ENCODE results near the gene CNPY1. TPM values are rescaled to one million over a fixed set of nuclear protein-coding genes. Genes with fewer than 3 reads are reported as not detected.

CNPY1 gene
- total RNA-seq, 4 donors from 2014 or later: not detected

GRCh38 chr7:155538293-155538692, 8.1 kb downstream of the CNPY1 start:
- no peak for DNase-seq
- no peak overlapping the region for H3K4me3 ChIP-seq (replicated peaks in 1 of 3)
- intact Hi-C loops (cut with DNase I): no loop called here
- peaks cover 2 to 6% of the 10 kb centered on the region in 2 donors for H3K4me1 ChIP-seq
- H3K9me3 ChIP-seq: no peaks in the 10 kb centered on the region
- TF ChIP-seq CTCF (IDR thresholded peaks at IDR 0.05) (no peak), POLR2A (IDR thresholded peaks at IDR 0.05) (no peak)
- H3K36me3 ChIP-seq: no peaks in the 10 kb centered on the region
- H3K27ac ChIP-seq: no peak overlapping the region
- H3K27me3 ChIP-seq: no peaks in the 10 kb centered on the region
- 42 to 50% methylated on average over 4 to 9 of the region's 9 CpGs for WGBS, 2 donors

GRCh38 chr7:155536451-155536850, 9.9 kb downstream of the CNPY1 start:
- H3K4me3 ChIP-seq (replicated peaks in 1 of 3): no peak overlapping the region
- 74 to 79% methylated on average over 8 of the region's 8 CpGs for WGBS, 2 donors
- no peak for DNase-seq
- TF ChIP-seq CTCF (IDR thresholded peaks at IDR 0.05): no peak
- no peak for TF ChIP-seq POLR2A (IDR thresholded peaks at IDR 0.05)
- H3K9me3 ChIP-seq: no peaks in the 10 kb centered on the region
- H3K36me3 ChIP-seq: no peaks in the 10 kb centered on the region
- peaks cover 5 to 16% of the 10 kb centered on the region in 2 donors for H3K4me1 ChIP-seq
- intact Hi-C loops (cut with DNase I): no loop called here
- H3K27me3 ChIP-seq: peaks cover 3% of the 10 kb centered on the region
- no peak overlapping the region for H3K27ac ChIP-seq

DNA sequence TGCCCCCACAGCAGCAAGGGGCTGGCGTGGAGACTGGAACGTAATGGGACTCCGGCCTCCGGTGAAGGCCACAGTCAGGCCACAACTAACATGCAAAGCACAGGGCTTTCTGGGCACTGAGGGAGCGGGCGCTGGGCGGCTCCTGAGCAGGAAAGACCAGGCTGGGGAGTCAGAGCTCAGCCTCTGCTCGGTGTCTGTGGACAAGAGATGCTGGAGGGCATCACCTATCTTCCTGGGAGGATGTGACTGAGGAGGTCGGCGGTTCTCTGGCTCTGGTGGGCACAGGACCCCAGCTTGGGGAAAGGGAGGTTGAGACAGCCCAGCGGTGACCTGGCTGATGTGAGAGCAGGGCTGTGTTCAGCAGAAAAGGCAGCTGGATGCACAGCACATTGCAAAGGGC, 11.7 kb downstream of the CNPY1 start:
- Histone ChIP-seq H3K4me1 (peaks cover 5 to 18% of the 10 kb centered on the region in 2 donors), H3K27ac (no peak overlapping the region), H3K4me3 (replicated peaks in 1 of 3) (no peak overlapping the region), H3K36me3 (no peaks in the 10 kb centered on the region), H3K27me3 (peaks cover 3% of the 10 kb centered on the region), H3K9me3 (no peaks in the 10 kb centered on the region)
- intact Hi-C loops (cut with DNase I): no loop called here
- 69 to 80% methylated on average over 8 to 10 of the region's 11 CpGs for WGBS, 2 donors
- no peak for DNase-seq
- no peak for TF ChIP-seq POLR2A (IDR thresholded peaks at IDR 0.05)
- TF ChIP-seq CTCF (IDR thresholded peaks at IDR 0.05): no peak

GRCh38 chr7:155533827-155534690, 12.3 kb downstream of the CNPY1 start:
- WGBS, 2 donors: 26 to 35% methylated on average over 21 to 22 of the region's 27 CpGs
- TF ChIP-seq CTCF (IDR thresholded peaks at IDR 0.05) (peak in 1 of 6 experiments; percentile 40), POLR2A (IDR thresholded peaks at IDR 0.05) (no peak)
- no peaks in the 10 kb centered on the region for H3K36me3 ChIP-seq
- no peak overlapping the region for H3K4me3 ChIP-seq (replicated peaks in 1 of 3)
- no peak for DNase-seq
- no peak overlapping the region for H3K27ac ChIP-seq
- peaks cover 3% of the 10 kb centered on the region for H3K27me3 ChIP-seq
- peaks cover 5 to 18% of the 10 kb centered on the region in 2 donors for H3K4me1 ChIP-seq
- intact Hi-C loops (cut with DNase I): no loop called here
- no peaks in the 10 kb centered on the region for H3K9me3 ChIP-seq

- no peak overlapping the region for H3K4me3 ChIP-seq (replicated peaks in 1 of 3)
- H3K27me3 ChIP-seq: peaks cover 3% of the 10 kb centered on the region
- TF ChIP-seq CTCF (IDR thresholded peaks at IDR 0.05) (no peak), POLR2A (IDR thresholded peaks at IDR 0.05) (no peak)
- peaks cover 5 to 18% of the 10 kb centered on the region in 2 donors for H3K4me1 ChIP-seq
- WGBS, 2 donors: 2 to 4% methylated on average over 40 to 45 of the region's 60 CpGs
- intact Hi-C loops (cut with DNase I): no loop called here
- no peak for DNase-seq
- H3K9me3 ChIP-seq: no peaks in the 10 kb centered on the region
- H3K27ac ChIP-seq: no peak overlapping the region
- H3K36me3 ChIP-seq: no peaks in the 10 kb centered on the region
These were observed 13.1 kb downstream of the CNPY1 start for GRCh38 chr7:155533120-155533826.

All from thyroid gland (tissue), 4 donors.